Stomach (tissue), 4 donors: Measurements from ENCODE around the gene TTR.

Source experiments
- EP300 ChIP-seq: sonication (generic); formaldehyde crosslinking; IDR thresholded peaks from one replicate; pipeline ENCODE4 v1.6.1; 2017; ENCODE audit warnings: antibody characterized with exemption
- POLR2A ChIP-seq, 4 donors: fragments of 450-650 bp; IDR thresholded peaks; one replicate each; pipeline ENCODE4 v1.6.1; 2016; ENCODE audit warnings: antibody characterized with exemption in 4 of 4, control low read depth in 2 of 4, mild to moderate bottlenecking in 1 of 4, moderate library complexity in 1 of 4
- POLR2AphosphoS5 ChIP-seq, 3 donors: sonication (generic); formaldehyde crosslinking; IDR thresholded peaks; one replicate each; pipeline ENCODE4 v1.6.1; 2016; ENCODE audit warnings: antibody characterized with exemption in 3 of 3
- TF ChIP-seq, protein P1 (sequence below), 7 experiments: fragments of 450-650 bp in 4 of 7; fragments of 200-600 bp in 3 of 7; sonication (generic) in 3 of 7; IDR thresholded peaks; one replicate each; pipeline ENCODE4 v1.5.1; 2016 to 2019; ENCODE audit warnings: antibody characterized with exemption in 7 of 7, control low read depth in 2 of 7, mild to moderate bottlenecking in 1 of 7

DNA sequence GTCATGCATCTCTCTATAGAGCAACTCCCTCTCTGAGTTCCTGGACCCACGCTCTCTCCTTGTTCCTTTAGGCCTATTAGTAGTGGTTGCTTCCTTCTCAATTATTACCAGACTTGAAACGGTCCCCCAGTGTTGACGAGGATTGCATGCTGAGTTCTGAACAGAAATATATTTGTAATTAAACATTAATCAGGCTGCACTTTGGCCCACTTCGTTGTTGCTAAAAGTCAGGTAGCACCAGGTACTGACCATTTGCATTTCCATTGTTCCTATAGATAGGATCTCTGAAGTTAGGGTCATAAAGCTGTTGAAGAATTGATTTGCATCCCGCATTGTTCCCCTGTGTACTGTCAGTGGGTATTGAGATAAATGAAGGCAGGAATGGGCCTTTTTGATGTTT is 36.9 kb upstream of the TTR start:
- TF ChIP-seq, protein P1, sequence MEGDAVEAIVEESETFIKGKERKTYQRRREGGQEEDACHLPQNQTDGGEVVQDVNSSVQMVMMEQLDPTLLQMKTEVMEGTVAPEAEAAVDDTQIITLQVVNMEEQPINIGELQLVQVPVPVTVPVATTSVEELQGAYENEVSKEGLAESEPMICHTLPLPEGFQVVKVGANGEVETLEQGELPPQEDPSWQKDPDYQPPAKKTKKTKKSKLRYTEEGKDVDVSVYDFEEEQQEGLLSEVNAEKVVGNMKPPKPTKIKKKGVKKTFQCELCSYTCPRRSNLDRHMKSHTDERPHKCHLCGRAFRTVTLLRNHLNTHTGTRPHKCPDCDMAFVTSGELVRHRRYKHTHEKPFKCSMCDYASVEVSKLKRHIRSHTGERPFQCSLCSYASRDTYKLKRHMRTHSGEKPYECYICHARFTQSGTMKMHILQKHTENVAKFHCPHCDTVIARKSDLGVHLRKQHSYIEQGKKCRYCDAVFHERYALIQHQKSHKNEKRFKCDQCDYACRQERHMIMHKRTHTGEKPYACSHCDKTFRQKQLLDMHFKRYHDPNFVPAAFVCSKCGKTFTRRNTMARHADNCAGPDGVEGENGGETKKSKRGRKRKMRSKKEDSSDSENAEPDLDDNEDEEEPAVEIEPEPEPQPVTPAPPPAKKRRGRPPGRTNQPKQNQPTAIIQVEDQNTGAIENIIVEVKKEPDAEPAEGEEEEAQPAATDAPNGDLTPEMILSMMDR (IDR thresholded peaks at IDR 0.05): no peak
- TF ChIP-seq EP300 (no peak), POLR2AphosphoS5 (IDR thresholded peaks at IDR 0.05) (no peak), POLR2A (IDR thresholded peaks at IDR 0.05) (no peak)
